ENCODE measurements around the gene DOCK2. TPM values are rescaled to one million over a fixed set of nuclear protein-coding genes. Genes with fewer than 3 reads are reported as not detected.

Gene DOCK2
- total RNA-seq, 1 donor: 6.2 TPM

DNA sequence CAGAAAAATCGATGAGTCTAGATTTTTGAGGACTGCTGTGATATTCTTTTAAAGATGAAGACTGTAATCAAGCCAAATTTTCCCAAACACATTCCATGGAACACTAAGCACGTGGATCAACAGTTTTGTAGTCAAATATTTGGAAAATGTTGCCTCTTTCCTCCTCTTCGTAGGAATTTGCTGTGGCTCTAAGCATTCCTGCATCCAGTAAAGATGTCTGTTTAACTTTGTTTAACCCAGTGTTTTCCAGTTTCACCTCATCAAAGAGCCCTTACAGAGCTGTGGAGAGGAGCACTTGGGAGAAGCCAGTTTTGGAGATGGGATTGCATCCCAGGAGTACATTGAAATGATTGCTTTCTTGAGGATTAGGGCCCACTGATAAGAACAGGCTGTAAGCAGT, 284.3 kb downstream of the DOCK2 start:
- H3K4me2 ChIP-seq (ENCODE audit: insufficient read depth, low read length): no peak overlapping the region
- no peak overlapping the region for H3K27ac ChIP-seq (ENCODE audit: low read depth, low read length)
- no peaks in the 10 kb centered on the region for H3K36me3 ChIP-seq (ENCODE audit: insufficient read depth, low read length)
- H2AFZ ChIP-seq (ENCODE audit: low read length): no peak overlapping the region
- H3K27me3 ChIP-seq (ENCODE audit: insufficient read depth, low read length): no peaks in the 10 kb centered on the region
- H3K79me2 ChIP-seq (ENCODE audit: insufficient read depth, low read length): no peaks in the 10 kb centered on the region
- no peaks in the 10 kb centered on the region for H3K4me1 ChIP-seq (ENCODE audit: insufficient read depth, low read length)
- no peaks in the 10 kb centered on the region for H3K9me3 ChIP-seq (ENCODE audit: low read depth, low read length)
- TF ChIP-seq, protein P1, sequence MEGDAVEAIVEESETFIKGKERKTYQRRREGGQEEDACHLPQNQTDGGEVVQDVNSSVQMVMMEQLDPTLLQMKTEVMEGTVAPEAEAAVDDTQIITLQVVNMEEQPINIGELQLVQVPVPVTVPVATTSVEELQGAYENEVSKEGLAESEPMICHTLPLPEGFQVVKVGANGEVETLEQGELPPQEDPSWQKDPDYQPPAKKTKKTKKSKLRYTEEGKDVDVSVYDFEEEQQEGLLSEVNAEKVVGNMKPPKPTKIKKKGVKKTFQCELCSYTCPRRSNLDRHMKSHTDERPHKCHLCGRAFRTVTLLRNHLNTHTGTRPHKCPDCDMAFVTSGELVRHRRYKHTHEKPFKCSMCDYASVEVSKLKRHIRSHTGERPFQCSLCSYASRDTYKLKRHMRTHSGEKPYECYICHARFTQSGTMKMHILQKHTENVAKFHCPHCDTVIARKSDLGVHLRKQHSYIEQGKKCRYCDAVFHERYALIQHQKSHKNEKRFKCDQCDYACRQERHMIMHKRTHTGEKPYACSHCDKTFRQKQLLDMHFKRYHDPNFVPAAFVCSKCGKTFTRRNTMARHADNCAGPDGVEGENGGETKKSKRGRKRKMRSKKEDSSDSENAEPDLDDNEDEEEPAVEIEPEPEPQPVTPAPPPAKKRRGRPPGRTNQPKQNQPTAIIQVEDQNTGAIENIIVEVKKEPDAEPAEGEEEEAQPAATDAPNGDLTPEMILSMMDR (IDR thresholded peaks at IDR 0.05; ENCODE audit: extremely low read depth, low read depth, low read length): no peak
- no peak for DNase-seq (ENCODE audit: insufficient read length, low spot score, missing footprints)
- no peaks in the 10 kb centered on the region for H4K20me1 ChIP-seq (ENCODE audit: insufficient read depth, low read length)
- H3K4me3 ChIP-seq (ENCODE audit: insufficient read depth, low read length): no peak overlapping the region

DNA sequence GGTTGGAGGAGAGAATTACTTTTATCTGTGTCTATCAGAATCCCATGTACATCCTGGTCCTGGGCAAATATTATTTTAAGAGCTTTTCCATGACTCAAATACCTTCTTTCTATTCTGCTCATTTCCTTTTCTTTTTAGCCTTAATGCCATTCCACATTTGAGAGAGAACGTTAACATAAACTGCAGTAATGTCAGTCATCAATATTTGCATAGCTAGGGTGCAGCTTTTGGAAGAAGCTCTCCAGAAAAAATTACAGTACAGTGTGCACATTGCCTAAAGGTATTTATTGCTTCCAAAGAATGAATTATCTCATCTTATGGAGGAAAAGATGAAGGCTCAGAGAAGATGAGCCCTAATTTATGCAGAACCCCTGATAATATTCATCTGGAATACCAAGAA, 284.9 kb downstream of the DOCK2 start:
- Histone ChIP-seq H4K20me1 (ENCODE audit: insufficient read depth, low read length) (no peaks in the 10 kb centered on the region), H3K79me2 (ENCODE audit: insufficient read depth, low read length) (no peaks in the 10 kb centered on the region), H3K4me1 (ENCODE audit: insufficient read depth, low read length) (no peaks in the 10 kb centered on the region), H3K4me2 (ENCODE audit: insufficient read depth, low read length) (no peak overlapping the region), H3K27me3 (ENCODE audit: insufficient read depth, low read length) (no peaks in the 10 kb centered on the region), H3K9me3 (ENCODE audit: low read depth, low read length) (no peaks in the 10 kb centered on the region), H3K27ac (ENCODE audit: low read depth, low read length) (no peak overlapping the region), H3K4me3 (ENCODE audit: insufficient read depth, low read length) (no peak overlapping the region), H3K36me3 (ENCODE audit: insufficient read depth, low read length) (no peaks in the 10 kb centered on the region), H2AFZ (ENCODE audit: low read length) (no peak overlapping the region)
- no peak for DNase-seq (ENCODE audit: insufficient read length, low spot score, missing footprints)
- TF ChIP-seq, protein P1 (IDR thresholded peaks at IDR 0.05; ENCODE audit: extremely low read depth, low read depth, low read length): no peak

DNA sequence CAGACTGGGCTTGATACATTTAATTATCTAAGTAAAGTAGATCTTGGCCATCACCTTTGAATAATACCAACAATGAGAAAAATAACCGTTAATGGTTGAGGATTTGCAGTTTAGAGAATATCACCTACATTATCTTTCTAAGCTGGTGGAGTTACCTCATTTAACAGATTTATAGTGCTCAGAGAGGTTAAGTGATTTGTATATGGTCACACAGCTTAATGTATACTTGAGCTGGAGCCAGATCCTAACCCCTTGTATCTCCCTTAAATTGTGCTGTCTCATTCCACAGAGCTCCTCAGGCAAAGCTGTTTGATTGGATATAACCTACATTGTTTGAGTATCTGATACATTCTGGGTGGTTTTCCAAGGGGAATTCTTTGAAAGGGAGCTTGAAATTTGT, 285.4 kb downstream of the DOCK2 start:
- Histone ChIP-seq H3K4me3 (ENCODE audit: insufficient read depth, low read length) (no peak overlapping the region), H3K36me3 (ENCODE audit: insufficient read depth, low read length) (no peaks in the 10 kb centered on the region), H3K4me1 (ENCODE audit: insufficient read depth, low read length) (no peaks in the 10 kb centered on the region), H2AFZ (ENCODE audit: low read length) (no peak overlapping the region), H3K79me2 (ENCODE audit: insufficient read depth, low read length) (no peaks in the 10 kb centered on the region), H3K27ac (ENCODE audit: low read depth, low read length) (no peak overlapping the region), H3K4me2 (ENCODE audit: insufficient read depth, low read length) (no peak overlapping the region), H4K20me1 (ENCODE audit: insufficient read depth, low read length) (no peaks in the 10 kb centered on the region), H3K9me3 (ENCODE audit: low read depth, low read length) (no peaks in the 10 kb centered on the region), H3K27me3 (ENCODE audit: insufficient read depth, low read length) (no peaks in the 10 kb centered on the region)
- TF ChIP-seq, protein P1 (IDR thresholded peaks at IDR 0.05; ENCODE audit: extremely low read depth, low read depth, low read length): no peak
- DNase-seq (ENCODE audit: insufficient read length, low spot score, missing footprints): no peak

DNA sequence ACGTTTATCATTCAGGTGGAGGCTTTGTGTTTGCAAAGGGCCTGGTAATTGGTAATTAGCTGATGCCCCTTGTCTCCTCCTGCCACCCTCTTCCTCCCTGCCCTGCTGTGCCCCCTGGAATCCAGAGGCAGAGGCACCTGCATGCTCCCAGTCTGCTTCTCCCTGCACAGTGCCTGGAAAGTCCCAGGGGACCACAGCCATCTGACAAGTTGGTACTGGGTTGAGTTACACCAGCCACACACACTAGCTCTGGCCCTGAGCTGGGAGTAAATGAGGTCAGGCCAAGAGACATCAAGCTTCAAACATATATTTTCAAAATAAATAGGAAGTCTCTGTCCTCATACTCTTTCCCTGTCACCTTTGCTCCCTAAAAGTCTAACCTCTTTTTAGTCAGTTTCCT, 286.9 kb downstream of the DOCK2 start:
- Histone ChIP-seq H3K4me3 (ENCODE audit: insufficient read depth, low read length) (no peak overlapping the region), H3K79me2 (ENCODE audit: insufficient read depth, low read length) (no peaks in the 10 kb centered on the region), H4K20me1 (ENCODE audit: insufficient read depth, low read length) (no peaks in the 10 kb centered on the region), H3K4me2 (ENCODE audit: insufficient read depth, low read length) (no peak overlapping the region), H3K36me3 (ENCODE audit: insufficient read depth, low read length) (no peaks in the 10 kb centered on the region), H3K9me3 (ENCODE audit: low read depth, low read length) (no peaks in the 10 kb centered on the region), H3K27me3 (ENCODE audit: insufficient read depth, low read length) (no peaks in the 10 kb centered on the region), H3K4me1 (ENCODE audit: insufficient read depth, low read length) (no peaks in the 10 kb centered on the region), H3K27ac (ENCODE audit: low read depth, low read length) (no peak overlapping the region), H2AFZ (ENCODE audit: low read length) (no peak overlapping the region)
- TF ChIP-seq, protein P1 (IDR thresholded peaks at IDR 0.05; ENCODE audit: extremely low read depth, low read depth, low read length): no peak
- DNase-seq (ENCODE audit: insufficient read length, low spot score, missing footprints): no peak
